Mesenchymal stem cell (in vitro differentiated cells and primary cell): Measurements from ENCODE around the gene HDHD5.

Experiments
- DNase-seq: peaks from one replicate; pipeline ENCODE4 v3.0.0-alpha.2; 2013
- H2AFZ ChIP-seq: one replicate; pipeline ENCODE4 v1.6.1; 2013; ENCODE audit warnings: low read depth, mild to moderate bottlenecking, control low read depth, inconsistent platforms, low read length, moderate library complexity
- H2AK5ac ChIP-seq: 2 replicates; pipeline ENCODE4 v1.6.1; 2013; ENCODE audit warnings: low read length, moderate library complexity, mild to moderate bottlenecking, inconsistent platforms; ENCODE audit not compliant: severe bottlenecking
- H2BK120ac ChIP-seq: one replicate; pipeline ENCODE4 v1.6.1; 2013; ENCODE audit warnings: low read depth, mild to moderate bottlenecking, inconsistent platforms, low read length, moderate library complexity
- H2BK12ac ChIP-seq, 2 experiments: one replicate each; pipeline ENCODE4 v1.6.1; 2013; ENCODE audit warnings: inconsistent platforms in 2 of 2, low read length in 2 of 2, mild to moderate bottlenecking in 2 of 2, moderate library complexity in 2 of 2, control low read depth in 1 of 2
- H2BK15ac ChIP-seq: one replicate; pipeline ENCODE4 v1.6.1; 2013; ENCODE audit warnings: mild to moderate bottlenecking, low read depth, inconsistent platforms; ENCODE audit not compliant: poor library complexity, severe bottlenecking
- H2BK5ac ChIP-seq: 2 replicates; pipeline ENCODE4 v1.6.1; 2013; ENCODE audit warnings: low read depth, mild to moderate bottlenecking, low read length, control low read depth, inconsistent platforms; ENCODE audit not compliant: poor library complexity, severe bottlenecking
- H3K14ac ChIP-seq, 2 experiments: one replicate each; pipeline ENCODE4 v1.6.1; 2013; ENCODE audit warnings: inconsistent platforms in 2 of 2, low read length in 2 of 2, control low read depth in 1 of 2, mild to moderate bottlenecking in 1 of 2, moderate library complexity in 1 of 2
- H3K18ac ChIP-seq, 2 experiments: one replicate each; pipeline ENCODE4 v1.6.1; 2013; ENCODE audit warnings: inconsistent platforms in 2 of 2, low read length in 2 of 2, control low read depth in 1 of 2, low read depth in 1 of 2, mild to moderate bottlenecking in 1 of 2
- H3K23ac ChIP-seq, 2 experiments: one replicate each; pipeline ENCODE4 v1.6.1; 2013; ENCODE audit warnings: inconsistent platforms in 2 of 2, low read length in 2 of 2, mild to moderate bottlenecking in 2 of 2, moderate library complexity in 2 of 2, control low read depth in 1 of 2
- H3K27ac ChIP-seq: 2 replicates; pipeline ENCODE4 v1.5.1; 2013; ENCODE audit warnings: mild to moderate bottlenecking, moderate library complexity, low read length, control low read depth, inconsistent platforms; ENCODE audit not compliant: poor library complexity, severe bottlenecking
- H3K27me3 ChIP-seq, 2 experiments: 2 replicates each; pipeline versions ENCODE4 v1.6.1 to v1.7.0; 2013; ENCODE audit warnings: low read length in 2 of 2, mild to moderate bottlenecking in 2 of 2, moderate library complexity in 2 of 2, control low read depth in 1 of 2, inconsistent platforms in 1 of 2; ENCODE audit not compliant: control insufficient read depth in 1 of 2, insufficient read depth in 1 of 2
- H3K36me3 ChIP-seq, 2 experiments: 2 replicates each; pipeline versions ENCODE4 v1.6.1 to v1.7.0; 2013; ENCODE audit warnings: low read length in 2 of 2, control low read depth in 1 of 2, inconsistent platforms in 1 of 2, low read depth in 1 of 2, mild to moderate bottlenecking in 1 of 2; ENCODE audit not compliant: insufficient read depth in 2 of 2, control insufficient read depth in 1 of 2
- H3K4ac ChIP-seq, 2 experiments: one replicate each; pipeline ENCODE4 v1.6.1; 2013; ENCODE audit warnings: inconsistent platforms in 2 of 2, low read length in 2 of 2, mild to moderate bottlenecking in 2 of 2, moderate library complexity in 2 of 2, control low read depth in 1 of 2, low read depth in 1 of 2
- H3K4me1 ChIP-seq: 2 replicates; pipeline ENCODE4 v1.6.1; 2013; ENCODE audit warnings: low read depth, low read length, control low read depth; ENCODE audit not compliant: control insufficient read depth, insufficient read depth
- H3K4me2 ChIP-seq: 2 replicates; pipeline ENCODE4 v1.6.1; 2013; ENCODE audit warnings: low read length, mild to moderate bottlenecking, inconsistent platforms; ENCODE audit not compliant: poor library complexity, severe bottlenecking
- H3K4me3 ChIP-seq, 2 experiments: 2 replicates each; pipeline versions ENCODE4 v1.5.1 to v1.7.0; 2013; ENCODE audit warnings: low read length in 2 of 2, mild to moderate bottlenecking in 2 of 2, control low read depth in 1 of 2, low read depth in 1 of 2; ENCODE audit not compliant: insufficient read depth in 1 of 2
- H3K79me1 ChIP-seq: replicated peaks from 2 replicates; pipeline ENCODE4 v1.6.1; 2013; ENCODE audit warnings: mild to moderate bottlenecking, control low read depth, low read length, inconsistent platforms; ENCODE audit not compliant: poor library complexity, severe bottlenecking
- H3K9ac ChIP-seq: 2 replicates; pipeline ENCODE4 v1.7.0; 2013; ENCODE audit warnings: mild to moderate bottlenecking, low read length, moderate library complexity
- H3K9me3 ChIP-seq: 2 replicates; pipeline ENCODE4 v1.7.0; 2013; ENCODE audit warnings: mild to moderate bottlenecking, low read length; ENCODE audit not compliant: control insufficient read depth
- H4K8ac ChIP-seq: one replicate; pipeline ENCODE4 v1.6.1; 2013; ENCODE audit warnings: inconsistent platforms, mild to moderate bottlenecking, low read length, moderate library complexity
- H4K91ac ChIP-seq: one replicate; pipeline ENCODE4 v1.6.1; 2013; ENCODE audit warnings: mild to moderate bottlenecking, low read length, inconsistent platforms
- WGBS: methylation state at CpG from one replicate; pipeline ENCODE4 v1.1.7; 2013; ENCODE audit warnings: mixed read lengths; 5-methylcytosine and 5-hydroxymethylcytosine counted together

Gene HDHD5

DNA sequence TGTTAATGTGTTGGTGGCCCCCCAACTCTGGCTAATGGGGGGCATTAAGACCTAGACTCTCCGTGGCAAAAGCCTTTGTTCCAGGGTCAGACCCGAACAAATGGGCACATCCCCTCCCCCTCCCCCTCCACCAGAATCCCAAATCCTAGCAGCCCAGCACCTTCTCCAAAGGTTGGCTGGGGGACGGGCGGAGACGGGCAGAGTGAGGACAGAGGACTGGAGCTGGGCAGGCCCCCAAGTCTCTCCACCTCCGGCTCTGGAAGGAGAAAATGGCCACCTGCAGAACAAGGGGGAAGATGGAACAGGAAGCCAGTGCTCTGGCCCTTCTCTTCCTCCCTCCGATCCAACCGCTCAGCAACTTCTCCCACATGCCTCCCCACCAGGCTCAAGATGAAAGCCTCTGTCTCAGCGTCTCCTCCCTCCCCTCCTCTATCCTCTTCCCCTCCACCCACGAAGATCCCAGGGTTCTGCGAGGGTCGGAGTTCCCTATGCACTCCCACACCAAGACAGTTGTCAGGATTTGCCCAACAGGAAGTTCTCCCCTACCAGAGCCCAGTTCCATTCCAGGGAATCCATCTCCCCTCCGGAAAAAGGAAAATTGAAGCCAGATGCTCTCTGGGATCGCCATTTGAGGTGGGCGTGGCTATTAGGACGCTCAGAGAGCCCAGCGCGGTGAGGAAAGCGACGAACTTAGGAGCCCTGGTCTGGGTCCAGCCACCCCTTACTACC, 40.1 kb upstream of the HDHD5 start:
- peak overlapping the region; percentile 24 to 67 for H3K4me3 ChIP-seq
- H2BK120ac ChIP-seq, result no peak overlapping the region
- no peaks in the 10 kb centered on the region for H3K9me3 ChIP-seq
- peak overlapping the region; percentile 49 for H3K4me2 ChIP-seq
- no peak overlapping the region for H2BK12ac ChIP-seq
- no peaks in the 10 kb centered on the region for H3K79me1 ChIP-seq
- H2BK15ac ChIP-seq, result peak overlapping the region; percentile 19
- H2AK5ac ChIP-seq, result no peak overlapping the region
- peak overlapping the region; percentile 30 for H3K27ac ChIP-seq
- H3K14ac ChIP-seq, result peak overlapping the region in 1 of 2 experiments; percentile 19
- H4K8ac ChIP-seq, result peak overlapping the region; percentile 59
- peaks cover 13 to 16% of the 10 kb centered on the region in 2 experiments for H3K27me3 ChIP-seq
- H4K91ac ChIP-seq, result peak overlapping the region; percentile 28
- peak overlapping the region; percentile 76 for H2AFZ ChIP-seq
- H2BK5ac ChIP-seq, result no peak overlapping the region
- peak overlapping the region; percentile 71 for H3K9ac ChIP-seq
- WGBS, result 27% methylated on average over 18 of the region's 20 CpGs
- H3K4me1 ChIP-seq, result no peaks in the 10 kb centered on the region
- no peak overlapping the region for H3K18ac ChIP-seq
- peak; percentile 49 for DNase-seq
- H3K23ac ChIP-seq, result no peak overlapping the region
- H3K36me3 ChIP-seq, result no peaks in the 10 kb centered on the region
- H3K4ac ChIP-seq, result no peak overlapping the region

DNA sequence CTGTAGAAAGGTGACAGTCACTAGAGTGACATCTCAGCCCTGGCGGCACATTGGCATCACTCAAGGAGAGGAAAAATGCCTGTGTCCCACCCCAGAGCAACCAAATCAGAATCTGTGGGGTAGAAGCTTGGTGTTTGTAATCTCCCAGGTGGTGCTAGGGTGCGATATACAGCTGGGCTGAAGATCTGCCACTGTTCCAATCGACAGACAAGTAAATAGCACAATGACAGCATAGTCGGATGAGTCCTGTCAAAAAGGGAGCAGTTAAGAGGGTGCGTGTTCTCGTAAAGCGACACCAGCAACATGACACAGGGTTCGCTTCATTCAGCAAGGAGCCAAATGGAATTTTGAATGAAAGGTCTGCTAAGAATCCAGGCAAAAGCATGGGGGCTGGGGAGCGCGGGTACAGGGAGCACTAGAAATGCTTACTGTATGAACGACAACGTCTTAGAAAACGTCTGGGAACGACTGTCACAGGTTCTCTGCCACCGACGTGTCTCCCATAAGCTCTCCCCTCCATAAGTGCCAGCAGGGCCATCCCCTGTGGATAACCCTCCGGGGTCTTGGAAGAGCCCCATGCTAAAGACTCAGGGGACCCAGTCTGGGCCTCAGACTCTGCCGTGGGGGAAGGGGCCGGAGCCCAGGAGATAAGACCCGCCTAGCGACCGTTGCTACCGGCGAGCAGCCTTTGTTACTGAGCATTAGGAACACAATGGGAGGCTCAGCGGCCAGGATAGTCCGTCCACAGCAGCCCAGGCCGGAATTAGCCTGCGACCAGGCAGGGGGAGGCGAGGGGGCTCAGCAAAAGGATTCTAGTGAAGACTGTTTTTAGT, 39.3 kb upstream of the HDHD5 start:
- Histone ChIP-seq H4K8ac (peak overlapping the region; percentile 69), H2BK120ac (no peak overlapping the region), H3K14ac (peak overlapping the region in 1 of 2 experiments; percentile 35), H2BK12ac (no peak overlapping the region), H3K4me2 (peak overlapping the region; percentile 15), H3K27ac (no peak overlapping the region), H3K18ac (no peak overlapping the region), H4K91ac (peak overlapping the region; percentile 28), H2AFZ (peak overlapping the region; percentile 76), H3K27me3 (peaks cover 5 to 10% of the 10 kb centered on the region in 2 experiments), H3K23ac (no peak overlapping the region), H3K4me3 (peak overlapping the region; percentile 24 to 67), H2AK5ac (no peak overlapping the region), H3K4me1 (no peaks in the 10 kb centered on the region), H2BK5ac (no peak overlapping the region), H2BK15ac (no peak overlapping the region), H3K9me3 (no peaks in the 10 kb centered on the region), H3K79me1 (no peaks in the 10 kb centered on the region), H3K36me3 (no peaks in the 10 kb centered on the region), H3K4ac (no peak overlapping the region), H3K9ac (peak overlapping the region; percentile 71)
- 28% methylated on average over 27 of the region's 29 CpGs for WGBS
- peak; percentile 6 for DNase-seq

DNA sequence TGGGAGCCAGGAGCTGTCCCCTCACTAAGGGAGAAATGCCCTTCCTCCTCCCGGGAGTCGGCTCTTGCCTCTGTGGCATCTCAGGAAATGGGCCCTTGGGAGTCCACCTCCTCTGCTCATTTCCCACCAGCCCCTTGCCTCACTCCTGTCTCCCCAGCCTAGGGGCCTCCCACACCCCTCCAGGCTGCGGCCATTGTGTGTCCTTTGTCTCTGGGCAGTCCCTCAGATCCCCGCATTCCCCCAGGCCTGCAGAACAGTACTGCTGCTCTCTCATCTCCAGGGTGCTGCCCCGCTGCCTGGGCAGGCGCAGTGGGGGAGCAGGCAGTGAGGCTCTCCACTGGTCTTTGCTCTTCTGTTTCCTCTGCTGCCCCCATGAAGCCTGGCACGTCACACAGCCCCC, 35.1 kb upstream of the HDHD5 start:
- Histone ChIP-seq H2AK5ac (no peak overlapping the region), H3K14ac (no peak overlapping the region), H3K9me3 (no peaks in the 10 kb centered on the region), H3K23ac (no peak overlapping the region), H3K4ac (no peak overlapping the region), H2BK5ac (no peak overlapping the region), H2BK12ac (no peak overlapping the region), H3K9ac (no peak overlapping the region), H3K18ac (no peak overlapping the region), H3K4me2 (no peak overlapping the region), H3K79me1 (no peaks in the 10 kb centered on the region), H3K4me3 (no peak overlapping the region), H3K27ac (no peak overlapping the region), H2BK15ac (no peak overlapping the region), H2AFZ (no peak overlapping the region), H4K91ac (no peak overlapping the region), H2BK120ac (no peak overlapping the region), H3K4me1 (peaks cover 7% of the 10 kb centered on the region), H4K8ac (no peak overlapping the region), H3K27me3 (peaks cover 0 to 3% of the 10 kb centered on the region in 2 experiments), H3K36me3 (peaks cover 0 to 5% of the 10 kb centered on the region in 2 experiments)
- no peak for DNase-seq
- WGBS, result 77% methylated on average over 7 of the region's 7 CpGs

DNA sequence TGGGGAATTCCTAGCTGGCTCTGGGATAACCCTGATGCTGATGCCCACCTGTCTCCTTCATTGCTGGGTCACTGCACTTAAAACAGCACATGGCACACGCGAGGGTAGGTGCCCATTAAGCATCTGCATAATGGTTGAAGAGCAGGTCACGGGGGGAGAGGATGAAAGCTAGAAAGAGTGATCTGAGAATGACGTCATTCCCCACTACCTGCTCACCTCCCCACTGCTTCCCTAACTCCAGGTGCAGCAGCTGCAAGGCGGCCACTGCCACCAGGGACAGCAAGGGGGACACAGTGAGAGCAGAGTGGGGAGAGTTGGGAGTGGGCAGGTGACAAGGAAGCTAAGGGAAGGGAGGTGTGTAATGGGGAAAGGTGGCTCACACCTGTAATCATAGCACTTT, 33.1 kb upstream of the HDHD5 start:
- H3K36me3 ChIP-seq, result peaks cover 0 to 10% of the 10 kb centered on the region in 2 experiments
- no peak overlapping the region for H3K18ac ChIP-seq
- no peak overlapping the region for H2BK12ac ChIP-seq
- H2BK120ac ChIP-seq, result no peak overlapping the region
- H3K27me3 ChIP-seq, result no peaks in the 10 kb centered on the region
- H3K14ac ChIP-seq, result no peak overlapping the region
- H3K79me1 ChIP-seq, result no peaks in the 10 kb centered on the region
- H2AK5ac ChIP-seq, result no peak overlapping the region
- H3K4ac ChIP-seq, result no peak overlapping the region
- H2BK15ac ChIP-seq, result no peak overlapping the region
- DNase-seq, result no peak
- no peak overlapping the region for H3K9ac ChIP-seq
- no peak overlapping the region for H3K27ac ChIP-seq
- peaks cover 7% of the 10 kb centered on the region for H3K4me1 ChIP-seq
- H4K91ac ChIP-seq, result no peak overlapping the region
- 82% methylated on average over 3 of the region's 5 CpGs for WGBS
- no peak overlapping the region for H4K8ac ChIP-seq
- no peak overlapping the region for H3K23ac ChIP-seq
- H2AFZ ChIP-seq, result no peak overlapping the region
- H2BK5ac ChIP-seq, result no peak overlapping the region
- H3K9me3 ChIP-seq, result no peaks in the 10 kb centered on the region
- H3K4me2 ChIP-seq, result no peak overlapping the region
- H3K4me3 ChIP-seq, result no peak overlapping the region
